ENCODE measurements around the gene IL36A.

The IL36A gene

GRCh38 chr2:113007250-113007649, 2.0 kb downstream of the IL36A start:
- DNase-seq (ENCODE audit: low spot score) = no peak

DNA sequence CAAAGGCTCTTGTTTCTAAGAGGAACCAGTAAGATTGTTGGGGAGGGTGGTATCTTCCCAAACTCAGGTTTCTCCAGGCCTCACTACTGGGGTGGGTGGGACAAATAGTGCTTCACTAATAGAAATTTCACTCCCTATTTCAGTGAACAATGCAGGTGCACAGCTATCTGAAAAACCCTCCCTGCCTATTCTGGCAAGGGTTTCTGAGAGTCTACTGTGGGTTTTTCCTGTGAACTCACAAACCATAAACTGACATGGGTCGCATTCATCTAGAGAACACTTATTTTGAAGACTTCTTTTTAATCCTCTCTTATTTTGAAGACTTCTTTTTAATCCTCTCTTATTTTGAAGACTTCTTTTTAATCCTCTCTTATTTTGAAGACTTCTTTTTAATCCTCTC, 4.4 kb downstream of the IL36A start:
- no peak for DNase-seq (ENCODE audit: low spot score)

DNA sequence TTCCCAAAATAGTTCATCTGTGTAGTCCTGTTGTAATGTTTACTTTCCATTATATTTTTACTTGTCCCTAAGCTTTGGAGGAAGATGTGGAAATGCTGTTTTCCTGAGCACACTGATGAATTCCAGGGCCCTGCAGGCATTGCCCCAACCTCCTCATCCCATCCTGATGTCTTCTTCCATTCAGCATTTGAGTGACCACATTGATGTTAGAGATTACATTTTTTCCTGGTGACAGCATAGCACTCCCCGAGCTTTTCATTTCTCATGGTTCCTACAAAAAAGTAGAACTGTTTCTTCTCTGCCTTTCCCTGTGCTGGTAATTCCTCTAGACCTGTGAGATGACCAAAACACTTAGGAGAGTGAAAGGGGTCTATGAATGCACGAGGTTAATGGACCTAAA, 4.8 kb downstream of the IL36A start:
- DNase-seq (ENCODE audit: low spot score) = no peak

DNA sequence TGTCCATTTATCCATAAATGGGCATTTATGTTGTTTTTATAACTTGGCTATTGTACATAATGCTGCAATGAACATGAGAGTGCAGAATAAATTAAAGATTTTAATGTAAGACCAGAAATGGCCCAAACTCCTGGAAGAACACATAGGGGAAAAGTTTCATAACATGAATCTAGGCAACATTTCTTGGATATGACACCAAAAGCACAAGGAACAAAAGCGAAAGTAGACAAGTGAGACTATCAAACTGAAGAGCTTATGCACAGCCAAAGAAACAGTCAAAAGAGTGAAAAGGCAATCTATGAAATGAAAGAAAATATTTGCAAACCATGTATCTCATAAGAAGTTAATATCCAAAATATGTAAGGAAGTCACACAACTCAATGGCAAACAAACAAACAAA, 5.8 kb downstream of the IL36A start:
- DNase-seq (ENCODE audit: low spot score) = no peak

DNA sequence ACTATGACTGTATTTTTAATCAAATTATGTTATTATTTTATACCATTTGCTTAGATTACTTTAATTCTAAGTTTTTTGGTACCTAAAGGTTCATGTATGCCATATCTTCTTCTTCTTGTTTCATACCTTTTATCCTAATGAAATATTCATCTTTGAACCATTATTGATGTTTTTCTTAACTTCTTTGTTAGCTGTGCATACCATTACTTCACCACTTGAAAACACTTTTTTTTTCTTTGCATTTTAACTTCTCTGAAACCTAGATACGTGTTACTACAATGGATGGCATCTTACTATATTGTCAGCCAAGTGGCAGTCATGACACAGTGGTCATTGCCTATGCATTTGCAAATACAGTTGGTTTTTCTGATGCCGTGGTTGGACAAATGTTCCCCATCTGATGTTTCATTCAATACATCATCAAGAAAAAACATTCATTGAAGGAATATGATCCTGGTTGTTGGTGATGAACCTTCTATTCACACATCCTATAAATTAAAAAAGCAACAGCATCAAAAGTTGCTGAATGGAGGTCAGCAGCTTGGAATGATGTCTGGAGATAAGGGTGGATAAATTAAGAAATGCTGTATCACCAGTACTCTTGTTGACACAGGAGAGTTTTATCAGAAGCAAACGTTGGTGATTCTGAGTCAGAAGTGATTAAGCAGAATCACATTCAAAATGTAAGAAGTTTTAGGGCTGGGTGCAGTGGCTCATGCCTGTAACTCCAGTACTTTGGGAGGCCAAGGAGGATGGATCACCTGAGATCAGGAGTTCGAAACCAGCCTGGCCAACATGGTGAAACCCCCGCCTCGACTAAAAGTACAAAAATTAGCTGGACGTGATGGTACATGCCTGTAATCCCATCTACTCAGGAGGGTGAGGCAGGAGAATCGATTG, 7.4 kb downstream of the IL36A start:
- DNase-seq (ENCODE audit: low spot score) = peak; percentile 65

- DNase-seq (ENCODE audit: low spot score) = no peak
Measured at GRCh38 chr2:113013336-113013661, 8.0 kb downstream of the IL36A start.

DNA sequence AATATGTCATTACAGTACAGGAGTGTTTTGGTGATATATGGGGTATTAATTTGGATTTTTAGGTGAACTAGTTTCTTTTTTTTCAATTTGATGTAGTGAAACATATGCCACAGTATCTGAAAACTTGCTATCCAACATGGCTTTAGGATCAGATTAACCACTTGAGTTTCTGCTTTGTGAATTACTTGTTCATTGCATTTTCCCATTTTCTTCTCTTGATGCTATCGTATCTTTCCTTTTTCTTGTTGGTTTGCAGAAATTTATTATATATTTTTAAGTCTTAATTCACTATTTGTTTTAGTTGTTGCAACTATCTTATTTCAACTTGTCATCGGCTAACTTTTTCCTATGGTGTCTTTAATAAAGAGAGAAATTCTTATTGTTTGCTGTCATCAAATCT, 8.8 kb downstream of the IL36A start:
- DNase-seq (ENCODE audit: low spot score) = no peak

DNA sequence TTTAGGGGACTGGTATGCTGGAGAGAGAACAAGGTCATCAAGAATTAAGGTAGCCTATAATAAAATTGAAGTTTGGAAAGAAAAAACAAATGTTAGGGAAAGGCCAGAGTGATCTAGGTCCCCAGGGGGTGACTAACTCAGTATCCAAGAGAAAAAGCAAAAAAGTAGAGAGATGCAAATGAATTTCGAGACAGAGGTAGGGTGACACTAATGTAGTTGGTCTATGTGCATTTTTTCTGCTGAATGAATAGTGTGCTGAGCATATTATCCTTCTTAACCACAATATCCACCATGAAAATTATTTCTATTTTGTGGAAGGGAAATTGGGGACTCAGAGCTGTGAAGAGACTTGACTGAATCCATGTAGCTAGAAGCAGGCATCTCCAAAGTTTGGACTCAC, 9.8 kb downstream of the IL36A start:
- no peak for DNase-seq (ENCODE audit: low spot score)

GRCh38 chr2:113015655-113016054, 10.4 kb downstream of the IL36A start:
- no peak for DNase-seq (ENCODE audit: low spot score)

DNA sequence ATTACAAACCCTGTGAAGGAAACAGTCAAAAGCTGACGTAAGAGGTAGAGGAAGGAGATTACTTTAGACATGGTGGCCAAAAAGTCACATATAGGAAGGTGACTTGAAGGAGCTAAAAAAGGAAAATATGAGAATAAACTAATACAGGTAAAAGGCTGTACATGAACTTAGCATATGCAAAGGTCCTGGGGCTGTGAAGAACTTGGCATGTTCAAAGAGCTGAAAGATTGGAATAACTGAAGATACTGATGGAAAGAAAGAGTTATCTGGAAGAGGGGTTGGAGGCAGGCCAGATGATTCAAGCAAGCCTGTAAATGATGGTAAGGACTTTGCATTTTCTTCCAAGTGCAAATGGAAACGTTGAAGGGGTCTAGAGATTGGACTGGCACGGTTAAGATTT, 13.2 kb downstream of the IL36A start:
- no peak for DNase-seq (ENCODE audit: low spot score)

GRCh38 chr2:113021312-113021711, 16.1 kb downstream of the IL36A start:
- no peak for DNase-seq (ENCODE audit: low spot score)

DNA sequence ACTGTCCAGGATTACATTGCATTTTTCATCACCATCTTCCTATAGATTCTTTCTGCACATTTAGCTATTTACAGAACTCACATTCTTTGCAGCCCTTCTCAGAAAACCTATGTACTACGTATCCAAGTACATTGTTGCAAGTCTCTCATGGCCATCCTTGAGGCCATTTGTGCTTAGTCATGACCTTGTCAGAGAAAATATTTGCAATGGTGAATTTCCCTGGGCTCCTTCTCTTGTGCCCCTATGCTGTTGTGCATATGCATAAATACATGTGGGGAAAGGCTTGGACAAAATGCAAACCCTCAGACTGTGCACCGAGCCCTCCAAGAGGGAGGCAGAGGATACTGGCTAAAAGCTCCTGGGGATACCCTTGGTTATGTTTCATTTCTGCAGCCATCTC, 19.5 kb downstream of the IL36A start:
- no peak for DNase-seq (ENCODE audit: low spot score)

DNA sequence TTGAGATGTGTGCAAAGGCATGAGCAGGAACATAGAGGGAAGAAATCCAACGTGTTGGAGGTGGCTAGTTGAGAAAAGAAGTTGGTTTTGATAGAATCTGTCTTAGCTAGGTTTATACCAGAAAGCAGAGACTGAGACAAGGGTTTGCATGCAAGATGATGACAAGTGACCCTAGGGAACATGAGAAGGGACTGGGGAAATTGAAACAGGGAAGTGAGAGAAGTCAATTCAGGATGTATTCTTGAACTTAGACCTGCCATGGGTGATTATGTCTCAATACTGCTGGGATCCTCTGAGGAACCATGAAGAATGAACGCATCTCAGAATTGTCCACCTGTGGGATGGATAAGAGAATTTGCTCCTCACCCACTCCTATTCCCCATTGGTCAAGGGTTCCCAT, 20.5 kb downstream of the IL36A start:
- DNase-seq (ENCODE audit: low spot score) = no peak

DNA sequence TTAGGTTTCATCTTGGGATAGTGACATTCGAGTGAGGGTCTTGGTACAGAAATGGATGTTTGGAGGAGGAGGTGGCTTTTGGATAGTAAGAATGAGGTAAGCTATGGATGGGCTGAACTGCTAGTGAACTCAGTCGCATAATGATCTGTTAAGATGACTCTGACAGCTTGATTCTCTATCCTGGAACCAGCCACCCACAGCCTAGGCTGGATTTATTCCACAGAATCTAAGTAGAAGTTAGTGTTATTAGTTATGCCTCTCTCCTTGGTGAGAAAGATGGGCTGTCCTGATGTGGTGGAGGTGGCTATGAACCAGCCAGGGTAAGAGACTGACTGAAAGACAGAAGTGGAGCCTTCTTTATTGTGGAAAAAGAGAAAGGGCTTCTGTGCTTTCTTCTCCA, 22.4 kb downstream of the IL36A start:
- no peak for DNase-seq (ENCODE audit: low spot score)

- DNase-seq (ENCODE audit: low spot score) = no peak
Measured at GRCh38 chr2:113028112-113028511, 22.9 kb downstream of the IL36A start.

DNA sequence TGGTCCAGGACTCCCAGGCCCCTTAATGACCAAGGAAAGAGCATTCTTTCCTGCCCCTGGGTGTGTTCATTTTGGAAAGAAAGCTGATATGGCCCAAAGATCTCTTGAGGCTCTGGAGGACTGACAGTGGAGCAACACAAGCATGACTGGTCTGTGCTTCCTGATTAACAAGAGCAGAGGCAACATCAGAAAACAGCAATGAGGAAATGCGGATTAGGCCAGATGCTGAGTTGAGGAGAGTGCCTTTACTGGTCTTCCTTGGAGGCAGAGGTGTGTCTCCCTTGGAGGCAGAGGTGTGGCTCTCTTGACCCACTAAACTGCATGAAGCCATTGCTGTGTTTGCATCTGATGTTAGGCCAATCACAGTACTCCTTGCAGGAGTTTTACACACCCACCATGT, 27.5 kb downstream of the IL36A start:
- DNase-seq (ENCODE audit: low spot score) = no peak

- DNase-seq (ENCODE audit: low spot score) = no peak
Measured at GRCh38 chr2:113034016-113034415, 28.8 kb downstream of the IL36A start.

DNA sequence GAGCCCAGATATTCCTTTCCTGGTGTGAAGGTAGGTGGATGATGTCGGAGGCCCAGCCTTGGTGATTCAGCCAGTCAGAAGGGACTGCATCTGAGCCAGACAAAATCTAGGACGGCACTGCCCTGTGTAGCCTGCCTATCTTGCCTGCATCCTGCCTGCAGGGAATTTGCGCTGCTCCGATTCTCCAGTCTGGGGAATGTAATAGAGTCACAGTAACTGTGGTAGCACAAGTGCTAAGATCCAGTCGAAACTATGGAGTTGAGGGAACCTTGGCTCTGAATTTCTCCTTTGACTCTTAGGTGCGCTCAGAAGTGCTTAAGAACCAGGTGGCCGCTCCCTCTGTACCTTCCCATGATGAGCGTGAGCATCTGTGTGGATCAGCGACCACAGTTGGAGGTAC, 31.5 kb downstream of the IL36A start:
- no peak for DNase-seq (ENCODE audit: low spot score)

DNA sequence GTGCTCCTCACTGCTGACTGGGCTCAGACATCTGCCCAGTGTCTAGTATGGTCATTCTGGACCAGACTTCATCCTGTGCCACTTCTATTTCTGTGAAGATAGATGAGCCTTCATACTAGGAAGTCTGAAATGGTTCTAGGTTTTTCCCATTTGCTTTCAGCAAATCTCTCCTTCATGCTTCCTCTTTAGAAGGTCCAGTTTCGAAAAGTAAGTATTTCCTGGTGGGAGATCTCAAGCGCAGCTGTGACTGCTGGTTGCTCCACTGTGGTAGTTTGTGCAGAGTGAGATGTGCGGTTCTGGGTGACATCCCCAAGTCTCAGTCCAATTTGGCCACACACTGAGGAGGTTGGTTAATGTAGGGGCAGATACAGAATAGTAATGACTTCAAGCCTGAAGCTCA, 33.0 kb downstream of the IL36A start:
- no peak for DNase-seq (ENCODE audit: low spot score)

GRCh38 chr2:113039158-113039557, 33.9 kb downstream of the IL36A start:
- no peak for DNase-seq (ENCODE audit: low spot score)

GRCh38 chr2:113039719-113040118, 34.5 kb downstream of the IL36A start:
- DNase-seq (ENCODE audit: low spot score) = no peak

DNA sequence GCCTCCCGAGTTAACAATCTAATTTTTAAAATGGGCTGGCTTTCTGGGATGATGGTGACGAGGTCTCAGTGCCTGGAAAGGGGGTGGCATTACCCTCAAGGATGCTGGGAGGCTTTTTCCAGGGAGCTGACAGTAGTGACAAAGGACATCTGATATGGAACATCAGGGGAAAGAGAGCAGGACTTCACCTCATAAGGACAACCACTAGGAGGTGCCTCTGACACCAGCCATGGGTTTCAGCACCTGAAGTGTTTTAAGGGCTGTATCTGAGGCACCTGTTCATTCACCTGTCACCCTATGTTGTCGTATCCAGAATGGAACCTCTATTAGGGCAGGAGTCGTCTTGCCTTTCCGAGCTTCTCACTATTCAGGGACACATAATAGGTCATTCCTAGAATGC, 36.6 kb downstream of the IL36A start:
- no peak for DNase-seq (ENCODE audit: low spot score)

DNA sequence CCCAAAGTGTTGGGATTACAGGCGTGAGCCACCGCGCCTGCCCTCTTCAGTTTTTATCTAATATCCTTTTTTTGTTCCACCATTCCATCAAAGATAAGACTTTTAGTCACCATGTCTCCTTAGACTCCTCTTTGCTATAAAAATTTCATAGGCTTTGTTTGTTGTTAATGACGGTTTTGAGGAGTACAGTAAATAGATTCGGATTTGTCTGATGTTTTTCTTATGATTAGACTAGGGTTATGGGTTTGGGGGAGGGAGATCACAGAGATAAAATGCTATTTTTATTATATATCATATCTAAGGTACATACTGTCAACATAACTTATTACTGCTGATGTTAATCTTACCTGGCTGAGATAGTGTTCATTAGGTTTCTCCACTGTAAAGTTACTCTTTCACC, 41.2 kb downstream of the IL36A start:
- no peak for DNase-seq (ENCODE audit: low spot score)
